Prostate gland (tissue), 2 donors: ENCODE measurements around the gene PTRHD1.

ENCODE experiments used
- CTCF ChIP-seq, 4 experiments: fragments of 200-600 bp in 2 of 4; fragments of 450-650 bp in 2 of 4; sonication (generic) in 2 of 4; IDR thresholded peaks; 1 replicate in 3 of 4; 2 replicates in 1 of 4; pipeline ENCODE4 v1.5.1; 2016 to 2019; ENCODE audit warnings: antibody characterized with exemption in 4 of 4, mild to moderate bottlenecking in 2 of 4, moderate library complexity in 2 of 4
- POLR2AphosphoS5 ChIP-seq: sonication (generic); formaldehyde crosslinking; IDR thresholded peaks from one replicate; pipeline ENCODE4 v1.6.1; 2017; ENCODE audit warnings: antibody characterized with exemption

DNA sequence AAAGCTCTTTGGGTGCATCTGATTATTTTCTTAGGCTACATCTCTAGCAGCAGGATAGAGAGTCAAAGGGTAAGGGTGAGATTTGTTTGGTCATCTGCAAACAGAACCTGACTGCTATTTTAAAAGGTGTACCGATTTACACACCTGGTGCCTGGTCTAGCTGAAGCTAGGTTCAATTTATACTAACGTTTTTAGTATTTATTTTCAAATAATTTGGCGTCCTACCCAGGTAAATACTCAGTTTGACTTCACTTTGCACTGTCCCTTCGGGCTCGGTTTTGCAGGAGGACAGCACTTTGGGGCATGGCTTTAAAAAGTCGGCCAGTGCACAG is 683 bp downstream of the PTRHD1 start:
- no peak for TF ChIP-seq CTCF (IDR thresholded peaks at IDR 0.05)
- no peak for TF ChIP-seq POLR2AphosphoS5
